ENCODE data around the gene CHMP4B.

DNA sequence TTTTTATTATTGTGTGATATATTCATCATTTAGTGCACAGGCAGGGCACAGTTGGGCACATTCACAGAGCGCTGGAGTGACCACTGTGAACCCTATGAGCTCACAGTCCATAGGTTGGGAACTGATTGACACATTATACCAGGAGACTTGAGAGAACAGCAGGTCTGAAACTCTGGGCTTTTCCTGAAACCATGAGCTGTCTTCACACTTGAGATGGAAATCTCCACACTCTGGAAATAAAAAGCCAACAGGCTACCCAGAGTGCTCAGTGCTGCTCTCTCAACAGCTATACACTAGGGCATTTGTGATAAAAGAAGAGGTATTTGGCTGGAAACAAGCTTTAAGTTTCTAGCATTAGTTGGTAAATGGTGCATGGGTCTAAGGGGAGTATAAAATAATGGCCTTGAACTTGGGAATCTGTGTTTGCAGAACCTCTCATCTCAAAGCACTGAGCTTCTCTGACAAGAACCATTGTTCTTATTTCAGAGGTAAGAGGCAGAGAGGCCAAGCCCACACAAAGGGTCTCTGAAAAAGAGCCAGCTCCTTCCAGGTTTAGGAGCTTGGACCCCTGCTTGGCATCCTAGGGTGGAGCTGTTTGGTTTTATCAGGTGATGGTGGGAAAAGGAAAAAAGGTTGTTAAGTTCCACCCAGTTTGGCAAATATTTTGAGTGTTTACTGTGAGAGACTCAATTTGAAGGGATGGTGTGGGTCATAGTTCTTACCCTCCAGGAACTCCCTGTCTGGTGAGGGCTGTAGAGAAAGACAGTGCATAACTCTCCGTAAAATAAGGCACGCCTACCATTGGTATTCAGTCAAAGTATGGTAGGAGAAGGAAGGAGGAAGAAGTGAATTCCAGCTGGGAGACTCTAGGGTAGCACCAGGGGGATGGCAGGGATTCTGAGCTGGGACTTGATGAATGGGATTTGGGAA lies 14.5 kb downstream of the CHMP4B start:
- TF ChIP-seq, protein P1, sequence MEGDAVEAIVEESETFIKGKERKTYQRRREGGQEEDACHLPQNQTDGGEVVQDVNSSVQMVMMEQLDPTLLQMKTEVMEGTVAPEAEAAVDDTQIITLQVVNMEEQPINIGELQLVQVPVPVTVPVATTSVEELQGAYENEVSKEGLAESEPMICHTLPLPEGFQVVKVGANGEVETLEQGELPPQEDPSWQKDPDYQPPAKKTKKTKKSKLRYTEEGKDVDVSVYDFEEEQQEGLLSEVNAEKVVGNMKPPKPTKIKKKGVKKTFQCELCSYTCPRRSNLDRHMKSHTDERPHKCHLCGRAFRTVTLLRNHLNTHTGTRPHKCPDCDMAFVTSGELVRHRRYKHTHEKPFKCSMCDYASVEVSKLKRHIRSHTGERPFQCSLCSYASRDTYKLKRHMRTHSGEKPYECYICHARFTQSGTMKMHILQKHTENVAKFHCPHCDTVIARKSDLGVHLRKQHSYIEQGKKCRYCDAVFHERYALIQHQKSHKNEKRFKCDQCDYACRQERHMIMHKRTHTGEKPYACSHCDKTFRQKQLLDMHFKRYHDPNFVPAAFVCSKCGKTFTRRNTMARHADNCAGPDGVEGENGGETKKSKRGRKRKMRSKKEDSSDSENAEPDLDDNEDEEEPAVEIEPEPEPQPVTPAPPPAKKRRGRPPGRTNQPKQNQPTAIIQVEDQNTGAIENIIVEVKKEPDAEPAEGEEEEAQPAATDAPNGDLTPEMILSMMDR (IDR thresholded peaks at IDR 0.05): no peak
- no peak for TF ChIP-seq ESRRA (CRISPR knock-in tag; IDR thresholded peaks at IDR 0.05; ENCODE audit: borderline replicate concordance)
